ENCODE results near the gene TP73. TPM values are rescaled to one million over a fixed set of nuclear protein-coding genes. Genes with fewer than 3 reads are reported as not detected.
A peak's percentile ranks its signal among the peaks of the same experiment; 100 is the strongest.

TP73 gene
- total RNA-seq, 1 donor from 2014 or later: 0.05 TPM

GRCh38 chr1:3614755-3615742 is 37.3 kb upstream of the TP73 start:
- DNase-seq: no peak
- TF ChIP-seq CTCF (IDR thresholded peaks at IDR 0.05; ENCODE audit: borderline replicate concordance): peak; percentile 65
- Histone ChIP-seq H3K4me3 (no peak overlapping the region), H3K27ac (replicated peaks) (no peak overlapping the region), H3K4me1 (peaks cover 28% of the 10 kb centered on the region), H3K9me3 (replicated peaks) (no peaks in the 10 kb centered on the region), H3K36me3 (no peaks in the 10 kb centered on the region), H3K27me3 (ENCODE audit: low read depth) (peaks cover 62% of the 10 kb centered on the region)
- intact Hi-C loops (cut with micrococcal nuclease): no loop called here

- DNase-seq: no peak
- Histone ChIP-seq H3K9me3 (replicated peaks) (no peaks in the 10 kb centered on the region), H3K4me3 (no peak overlapping the region), H3K36me3 (no peaks in the 10 kb centered on the region), H3K27me3 (ENCODE audit: low read depth) (peaks cover 44% of the 10 kb centered on the region), H3K4me1 (peaks cover 15% of the 10 kb centered on the region), H3K27ac (replicated peaks) (no peak overlapping the region)
- TF ChIP-seq CTCF (IDR thresholded peaks at IDR 0.05; ENCODE audit: borderline replicate concordance): no peak
- intact Hi-C loops (cut with micrococcal nuclease): no loop called here
These were observed 35.5 kb upstream of the TP73 start for GRCh38 chr1:3616861-3617260.

GRCh38 chr1:3617806-3618345 is 34.4 kb upstream of the TP73 start:
- Histone ChIP-seq H3K36me3 (no peaks in the 10 kb centered on the region), H3K27me3 (ENCODE audit: low read depth) (peaks cover 34% of the 10 kb centered on the region), H3K4me3 (no peak overlapping the region), H3K27ac (replicated peaks) (no peak overlapping the region), H3K9me3 (replicated peaks) (no peaks in the 10 kb centered on the region), H3K4me1 (peaks cover 18% of the 10 kb centered on the region)
- no peak for TF ChIP-seq CTCF (IDR thresholded peaks at IDR 0.05; ENCODE audit: borderline replicate concordance)
- DNase-seq: no peak
- intact Hi-C loops (cut with micrococcal nuclease): loop anchor here (2.0 kb wide), 1 partner anchor 127 kb away; no protein-coding TSS in a partner anchor

- Histone ChIP-seq H3K27ac (replicated peaks) (no peak overlapping the region), H3K36me3 (no peaks in the 10 kb centered on the region), H3K4me3 (no peak overlapping the region), H3K9me3 (replicated peaks) (no peaks in the 10 kb centered on the region), H3K27me3 (ENCODE audit: low read depth) (peaks cover 27% of the 10 kb centered on the region), H3K4me1 (peaks cover 25% of the 10 kb centered on the region)
- no peak for TF ChIP-seq CTCF (IDR thresholded peaks at IDR 0.05; ENCODE audit: borderline replicate concordance)
- intact Hi-C loops (cut with micrococcal nuclease): loop anchor here (2.0 kb wide), 1 partner anchor 128 kb away; no protein-coding TSS in a partner anchor
- DNase-seq: no peak
These were observed 33.8 kb upstream of the TP73 start for GRCh38 chr1:3618531-3618880.

- Histone ChIP-seq H3K36me3 (no peaks in the 10 kb centered on the region), H3K9me3 (replicated peaks) (no peaks in the 10 kb centered on the region), H3K27ac (replicated peaks) (no peak overlapping the region), H3K4me1 (peaks cover 30% of the 10 kb centered on the region), H3K27me3 (ENCODE audit: low read depth) (peaks cover 22% of the 10 kb centered on the region), H3K4me3 (no peak overlapping the region)
- DNase-seq: peak; percentile 61
- intact Hi-C loops (cut with micrococcal nuclease): loop anchor here (2.0 kb wide), 1 partner anchor 128 kb away; no protein-coding TSS in a partner anchor
- peak; percentile 89 for TF ChIP-seq CTCF (IDR thresholded peaks at IDR 0.05; ENCODE audit: borderline replicate concordance)
These were observed 33.2 kb upstream of the TP73 start for GRCh38 chr1:3618881-3619671.

Data from left ventricle myocardium inferior (tissue), 1 donor.